ENCODE measurements around the gene UQCC2. TPM values are rescaled to one million over a fixed set of nuclear protein-coding genes. Genes with fewer than 3 reads are reported as not detected.

The UQCC2 gene
- total and polyA plus RNA-seq, 2 donors (not counting 1 experiment from before 2014, with no cell fraction given): 13.2 to 16.6 TPM

DNA sequence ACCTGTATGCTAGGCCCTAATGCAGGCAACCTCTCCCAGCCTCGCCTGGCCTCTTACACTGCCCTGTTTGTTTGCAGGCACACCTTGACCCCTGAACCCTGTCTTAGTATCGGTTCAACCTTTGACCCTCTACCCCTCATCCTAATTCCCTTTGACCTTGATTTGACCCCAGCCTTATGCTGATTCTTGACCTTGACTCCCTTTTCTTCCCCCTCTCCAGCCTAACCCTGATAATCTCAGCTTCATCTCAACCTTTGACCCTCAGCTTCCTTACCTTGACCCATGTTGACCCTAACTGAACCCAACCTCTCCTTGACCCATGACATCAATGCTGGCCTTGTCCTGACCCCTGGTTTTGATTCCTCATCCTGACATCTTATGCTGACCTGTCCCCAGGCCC is 33.8 kb downstream of the UQCC2 start:
- intact Hi-C loops (cut with micrococcal nuclease): no loop called here
- no peaks in the 10 kb centered on the region for H4K20me1 ChIP-seq (ENCODE audit: control insufficient read depth, insufficient read depth, low read length, poor library complexity, severe bottlenecking)
- H3K4me1 ChIP-seq (ENCODE audit: control insufficient read depth in 2 of 2, insufficient read depth in 2 of 2, low read length in 2 of 2): peaks cover 0 to 11% of the 10 kb centered on the region in 2 donors
- Mint-ChIP-seq H3K27ac (no peak overlapping the region), H3K4me3 (no peak overlapping the region), H3K27me3 (no peaks in the 10 kb centered on the region), H3K4me1 (peaks cover 16% of the 10 kb centered on the region), H3K9me3 (ENCODE audit: insufficient read depth) (no peaks in the 10 kb centered on the region)
- H3K4me3 ChIP-seq (ENCODE audit: control extremely low read depth in 1 of 5, extremely low read depth in 1 of 5, insufficient read depth in 1 of 5, low read depth in 2 of 5, low read length in 4 of 5): no peak overlapping the region
- H3K9ac ChIP-seq (ENCODE audit: low read length): no peak overlapping the region
- TF ChIP-seq, protein P1, sequence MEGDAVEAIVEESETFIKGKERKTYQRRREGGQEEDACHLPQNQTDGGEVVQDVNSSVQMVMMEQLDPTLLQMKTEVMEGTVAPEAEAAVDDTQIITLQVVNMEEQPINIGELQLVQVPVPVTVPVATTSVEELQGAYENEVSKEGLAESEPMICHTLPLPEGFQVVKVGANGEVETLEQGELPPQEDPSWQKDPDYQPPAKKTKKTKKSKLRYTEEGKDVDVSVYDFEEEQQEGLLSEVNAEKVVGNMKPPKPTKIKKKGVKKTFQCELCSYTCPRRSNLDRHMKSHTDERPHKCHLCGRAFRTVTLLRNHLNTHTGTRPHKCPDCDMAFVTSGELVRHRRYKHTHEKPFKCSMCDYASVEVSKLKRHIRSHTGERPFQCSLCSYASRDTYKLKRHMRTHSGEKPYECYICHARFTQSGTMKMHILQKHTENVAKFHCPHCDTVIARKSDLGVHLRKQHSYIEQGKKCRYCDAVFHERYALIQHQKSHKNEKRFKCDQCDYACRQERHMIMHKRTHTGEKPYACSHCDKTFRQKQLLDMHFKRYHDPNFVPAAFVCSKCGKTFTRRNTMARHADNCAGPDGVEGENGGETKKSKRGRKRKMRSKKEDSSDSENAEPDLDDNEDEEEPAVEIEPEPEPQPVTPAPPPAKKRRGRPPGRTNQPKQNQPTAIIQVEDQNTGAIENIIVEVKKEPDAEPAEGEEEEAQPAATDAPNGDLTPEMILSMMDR (IDR thresholded peaks at IDR 0.05): no peak
- TF ChIP-seq EZH2 (IDR thresholded peaks at IDR 0.05; ENCODE audit: borderline replicate concordance, insufficient read depth, low read depth, low read length, poor library complexity, severe bottlenecking): no peak
- POLR2A ChIA-PET: interaction anchor here (0.9 kb wide), 1 partner anchor 9 kb away, joined by 3 read pairs; no protein-coding TSS in a partner anchor
- H3K36me3 ChIP-seq (replicated peaks in 1 of 2; ENCODE audit: control extremely low read depth in 1 of 2, control insufficient read depth in 1 of 2, extremely low read depth in 1 of 2, insufficient read depth in 2 of 2, low read length in 1 of 2): peaks cover 0 to 82% of the 10 kb centered on the region in 2 experiments
- H3K27me3 ChIP-seq (replicated peaks in 1 of 4; ENCODE audit: control extremely low read depth in 1 of 4, control insufficient read depth in 3 of 4, insufficient read depth in 4 of 4, low read length in 3 of 4): no peaks in the 10 kb centered on the region
- no peak for DNase-seq
- no peak overlapping the region for H3K4me2 ChIP-seq (replicated peaks; ENCODE audit: low read depth, low read length, poor library complexity, severe bottlenecking)
- CTCF ChIA-PET: interaction anchor here (0.9 kb wide), 1 partner anchor 88 kb away, joined by 3 read pairs; no protein-coding TSS in a partner anchor
- ATAC-seq (ENCODE audit: low read depth): no peak
- H3K27ac ChIP-seq (ENCODE audit: low read length in 2 of 2): no peak overlapping the region
- H3K79me2 ChIP-seq (ENCODE audit: control insufficient read depth, insufficient read depth, low read length): peaks cover 3% of the 10 kb centered on the region
- WGBS (ENCODE audit: insufficient coverage): 95% methylated on average over 2 of the region's 2 CpGs
- no peaks in the 10 kb centered on the region for H3K9me3 ChIP-seq (ENCODE audit: control extremely low read depth in 1 of 3, control insufficient read depth in 2 of 3, insufficient read depth in 1 of 3, low read length in 2 of 3)
- H2AFZ ChIP-seq (ENCODE audit: insufficient read depth, low read depth, low read length, poor library complexity, severe bottlenecking): no peak overlapping the region

DNA sequence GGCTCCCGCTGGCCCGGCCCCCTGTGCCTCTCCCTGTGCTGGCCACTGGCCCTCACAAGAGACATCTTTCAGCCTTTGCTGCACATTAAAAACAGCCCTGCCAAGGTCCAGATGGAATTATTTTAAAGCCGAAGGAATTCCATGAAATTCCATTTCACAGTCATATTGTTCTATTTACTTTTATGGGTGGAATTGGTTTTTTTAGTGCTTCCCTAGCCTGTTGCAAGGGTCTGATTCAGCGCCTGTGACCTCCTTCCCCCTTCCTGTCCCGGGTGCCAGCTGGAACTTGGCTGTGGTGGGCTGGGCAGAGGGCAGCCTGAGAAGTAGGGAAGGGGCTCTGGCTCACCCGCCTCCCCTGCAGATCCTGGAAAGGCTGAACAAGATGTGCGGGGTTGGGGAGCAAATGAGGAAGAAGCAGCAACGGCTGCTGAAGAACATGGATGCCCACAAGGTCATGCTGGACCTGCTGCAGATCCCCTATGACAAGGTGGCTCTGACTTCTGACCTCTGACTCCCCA is 34.3 kb downstream of the UQCC2 start:
- WGBS (ENCODE audit: insufficient coverage): 83% methylated on average over 5 of the region's 8 CpGs
- TF ChIP-seq, protein P1 (IDR thresholded peaks at IDR 0.05): no peak
- no peak for TF ChIP-seq EZH2 (IDR thresholded peaks at IDR 0.05; ENCODE audit: borderline replicate concordance, insufficient read depth, low read depth, low read length, poor library complexity, severe bottlenecking)
- Histone ChIP-seq H3K79me2 (ENCODE audit: control insufficient read depth, insufficient read depth, low read length) (peaks cover 3% of the 10 kb centered on the region), H3K4me2 (replicated peaks; ENCODE audit: low read depth, low read length, poor library complexity, severe bottlenecking) (no peak overlapping the region), H3K4me3 (ENCODE audit: control extremely low read depth in 1 of 5, extremely low read depth in 1 of 5, insufficient read depth in 1 of 5, low read depth in 2 of 5, low read length in 4 of 5) (no peak overlapping the region), H3K9ac (ENCODE audit: low read length) (no peak overlapping the region), H3K4me1 (ENCODE audit: control insufficient read depth in 2 of 2, insufficient read depth in 2 of 2, low read length in 2 of 2) (peaks cover 0 to 11% of the 10 kb centered on the region in 2 donors), H3K27ac (ENCODE audit: low read length in 2 of 2) (no peak overlapping the region), H3K9me3 (ENCODE audit: control extremely low read depth in 1 of 3, control insufficient read depth in 2 of 3, insufficient read depth in 1 of 3, low read length in 2 of 3) (no peaks in the 10 kb centered on the region), H2AFZ (ENCODE audit: insufficient read depth, low read depth, low read length, poor library complexity, severe bottlenecking) (no peak overlapping the region), H3K36me3 (replicated peaks in 1 of 2; ENCODE audit: control extremely low read depth in 1 of 2, control insufficient read depth in 1 of 2, extremely low read depth in 1 of 2, insufficient read depth in 2 of 2, low read length in 1 of 2) (peaks cover 0 to 81% of the 10 kb centered on the region in 2 experiments), H4K20me1 (ENCODE audit: control insufficient read depth, insufficient read depth, low read length, poor library complexity, severe bottlenecking) (no peaks in the 10 kb centered on the region), H3K27me3 (replicated peaks in 1 of 4; ENCODE audit: control extremely low read depth in 1 of 4, control insufficient read depth in 3 of 4, insufficient read depth in 4 of 4, low read length in 3 of 4) (no peaks in the 10 kb centered on the region)
- Mint-ChIP-seq H3K27me3 (no peaks in the 10 kb centered on the region), H3K4me3 (no peak overlapping the region), H3K27ac (no peak overlapping the region), H3K9me3 (ENCODE audit: insufficient read depth) (no peaks in the 10 kb centered on the region), H3K4me1 (peaks cover 16% of the 10 kb centered on the region)
- no peak for DNase-seq
- ATAC-seq (ENCODE audit: low read depth): no peak
- ChIA-PET POLR2A (no interaction called here), CTCF (no interaction called here)
- intact Hi-C loops (cut with micrococcal nuclease): no loop called here

Data from B cell (primary cell).